Measurements from ENCODE around the gene REG1A.

The REG1A gene

DNA sequence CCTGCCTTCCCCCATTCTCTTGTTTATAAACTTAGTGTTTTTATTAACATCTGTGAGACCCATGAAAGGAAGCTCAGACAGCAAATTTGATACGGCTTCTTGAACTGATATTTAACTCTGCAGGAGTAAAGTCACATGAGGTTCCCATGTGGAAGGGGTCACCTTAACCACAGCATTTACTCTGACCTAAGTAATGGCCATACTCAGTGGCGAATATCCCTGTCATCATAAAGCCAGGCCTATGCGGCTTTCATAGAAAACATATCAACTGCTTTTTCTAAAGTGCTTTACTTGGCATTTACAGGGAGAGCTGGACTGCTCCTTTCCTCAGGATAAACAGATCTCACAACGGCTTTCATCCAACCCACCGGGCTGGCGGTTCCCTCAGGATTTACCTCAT, 9.0 kb downstream of the REG1A start:
- Histone ChIP-seq H3K4me1 (ENCODE audit: control insufficient read depth, low read depth, low read length) (no peaks in the 10 kb centered on the region), H3K27ac (ENCODE audit: low read length) (no peak overlapping the region), H3K36me3 (ENCODE audit: control insufficient read depth, low read depth, low read length) (no peaks in the 10 kb centered on the region), H3K9me3 (ENCODE audit: control insufficient read depth, low read depth, low read length) (no peaks in the 10 kb centered on the region), H3K9ac (ENCODE audit: low read length) (no peak overlapping the region), H3K27me3 (ENCODE audit: control insufficient read depth, insufficient read depth, low read length) (no peaks in the 10 kb centered on the region), H3K4me3 (ENCODE audit: low read length) (no peak overlapping the region)

DNA sequence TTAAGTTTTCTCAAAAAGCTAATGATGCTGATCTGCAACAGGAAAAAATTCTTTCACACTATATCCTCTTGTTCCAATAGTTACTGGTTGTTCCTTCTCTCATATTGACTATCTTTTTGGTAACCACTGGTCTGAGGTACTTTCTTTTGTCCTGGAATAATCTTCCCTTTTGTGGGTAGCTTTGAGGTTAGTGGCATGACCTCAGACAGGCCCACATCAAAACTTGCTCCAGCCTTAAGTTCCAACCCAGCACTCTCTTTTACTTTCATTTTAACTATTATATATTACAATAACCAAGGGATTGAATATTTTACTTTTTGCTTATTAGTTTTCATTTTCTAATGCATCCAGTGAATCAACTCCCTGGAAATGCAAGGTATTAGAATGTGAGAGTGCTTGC, 9.5 kb downstream of the REG1A start:
- no peak overlapping the region for H3K4me3 ChIP-seq (ENCODE audit: low read length)
- no peaks in the 10 kb centered on the region for H3K9me3 ChIP-seq (ENCODE audit: control insufficient read depth, low read depth, low read length)
- H3K4me1 ChIP-seq (ENCODE audit: control insufficient read depth, low read depth, low read length) = no peaks in the 10 kb centered on the region
- H3K27ac ChIP-seq (ENCODE audit: low read length) = no peak overlapping the region
- no peak overlapping the region for H3K9ac ChIP-seq (ENCODE audit: low read length)
- H3K27me3 ChIP-seq (ENCODE audit: control insufficient read depth, insufficient read depth, low read length) = no peaks in the 10 kb centered on the region
- no peaks in the 10 kb centered on the region for H3K36me3 ChIP-seq (ENCODE audit: control insufficient read depth, low read depth, low read length)

GRCh38 chr2:79131687-79132086, 11.4 kb downstream of the REG1A start:
- Histone ChIP-seq H3K27ac (ENCODE audit: low read length) (no peak overlapping the region), H3K9ac (ENCODE audit: low read length) (no peak overlapping the region), H3K27me3 (ENCODE audit: control insufficient read depth, insufficient read depth, low read length) (no peaks in the 10 kb centered on the region), H3K4me1 (ENCODE audit: control insufficient read depth, low read depth, low read length) (no peaks in the 10 kb centered on the region), H3K36me3 (ENCODE audit: control insufficient read depth, low read depth, low read length) (no peaks in the 10 kb centered on the region), H3K9me3 (ENCODE audit: control insufficient read depth, low read depth, low read length) (no peaks in the 10 kb centered on the region), H3K4me3 (ENCODE audit: low read length) (no peak overlapping the region)

GRCh38 chr2:79138385-79138784, 18.1 kb downstream of the REG1A start:
- no peak overlapping the region for H3K27ac ChIP-seq (ENCODE audit: low read length)
- no peaks in the 10 kb centered on the region for H3K27me3 ChIP-seq (ENCODE audit: control insufficient read depth, insufficient read depth, low read length)
- no peaks in the 10 kb centered on the region for H3K36me3 ChIP-seq (ENCODE audit: control insufficient read depth, low read depth, low read length)
- H3K4me3 ChIP-seq (ENCODE audit: low read length) = no peak overlapping the region
- no peak overlapping the region for H3K9ac ChIP-seq (ENCODE audit: low read length)
- no peaks in the 10 kb centered on the region for H3K4me1 ChIP-seq (ENCODE audit: control insufficient read depth, low read depth, low read length)
- no peaks in the 10 kb centered on the region for H3K9me3 ChIP-seq (ENCODE audit: control insufficient read depth, low read depth, low read length)

DNA sequence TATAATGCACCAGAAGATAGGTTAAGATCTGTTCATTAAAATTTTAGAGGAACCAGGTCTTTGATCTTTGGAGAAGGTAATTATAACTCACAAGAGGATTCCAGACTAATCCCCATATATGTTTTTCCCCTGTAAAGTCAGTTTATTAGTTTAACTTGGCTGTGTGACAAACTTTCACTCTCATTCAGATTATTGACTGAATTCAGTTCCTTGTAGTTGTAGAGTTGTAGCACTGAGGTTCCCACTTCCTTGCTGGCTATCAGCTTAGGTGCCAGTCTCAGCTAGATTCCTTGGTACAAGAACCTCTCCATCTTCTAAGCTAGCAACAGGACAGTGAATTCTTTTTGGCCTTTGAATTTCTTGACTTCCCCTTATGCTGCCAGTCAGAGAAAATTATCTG, 19.1 kb downstream of the REG1A start:
- H3K4me3 ChIP-seq (ENCODE audit: low read length) = no peak overlapping the region
- no peak overlapping the region for H3K9ac ChIP-seq (ENCODE audit: low read length)
- no peaks in the 10 kb centered on the region for H3K36me3 ChIP-seq (ENCODE audit: control insufficient read depth, low read depth, low read length)
- no peaks in the 10 kb centered on the region for H3K27me3 ChIP-seq (ENCODE audit: control insufficient read depth, insufficient read depth, low read length)
- no peaks in the 10 kb centered on the region for H3K9me3 ChIP-seq (ENCODE audit: control insufficient read depth, low read depth, low read length)
- H3K27ac ChIP-seq (ENCODE audit: low read length) = no peak overlapping the region
- H3K4me1 ChIP-seq (ENCODE audit: control insufficient read depth, low read depth, low read length) = no peaks in the 10 kb centered on the region

- Histone ChIP-seq H3K9ac (ENCODE audit: low read length) (no peak overlapping the region), H3K27me3 (ENCODE audit: control insufficient read depth, insufficient read depth, low read length) (no peaks in the 10 kb centered on the region), H3K9me3 (ENCODE audit: control insufficient read depth, low read depth, low read length) (no peaks in the 10 kb centered on the region), H3K4me3 (ENCODE audit: low read length) (no peak overlapping the region), H3K4me1 (ENCODE audit: control insufficient read depth, low read depth, low read length) (no peaks in the 10 kb centered on the region), H3K36me3 (ENCODE audit: control insufficient read depth, low read depth, low read length) (no peaks in the 10 kb centered on the region), H3K27ac (ENCODE audit: low read length) (no peak overlapping the region)
Observed at GRCh38 chr2:79155826-79156476, 35.7 kb downstream of the REG1A start.

GRCh38 chr2:79159030-79159429, 38.7 kb downstream of the REG1A start:
- Histone ChIP-seq H3K9me3 (ENCODE audit: control insufficient read depth, low read depth, low read length) (no peaks in the 10 kb centered on the region), H3K4me1 (ENCODE audit: control insufficient read depth, low read depth, low read length) (no peaks in the 10 kb centered on the region), H3K27ac (ENCODE audit: low read length) (no peak overlapping the region), H3K4me3 (ENCODE audit: low read length) (no peak overlapping the region), H3K27me3 (ENCODE audit: control insufficient read depth, insufficient read depth, low read length) (no peaks in the 10 kb centered on the region), H3K9ac (ENCODE audit: low read length) (no peak overlapping the region), H3K36me3 (ENCODE audit: control insufficient read depth, low read depth, low read length) (no peaks in the 10 kb centered on the region)

GRCh38 chr2:79159653-79160052, 39.4 kb downstream of the REG1A start, which contains the start of gene REG3A:
Gene REG3A, minus strand, starts transcription at chr2:79159753. Its CDS starts 348 bp downstream, at chr2:79159405.
- no peak within 1 kb of the TSS for H3K9ac ChIP-seq (ENCODE audit: low read length)
- no peaks in the 10 kb centered on the region for H3K4me1 ChIP-seq (ENCODE audit: control insufficient read depth, low read depth, low read length)
- H3K9me3 ChIP-seq (ENCODE audit: control insufficient read depth, low read depth, low read length) = no peaks in the 10 kb centered on the region
- H3K36me3 ChIP-seq (ENCODE audit: control insufficient read depth, low read depth, low read length) = no peaks in the 10 kb centered on the region
- no peaks in the 10 kb centered on the region for H3K27me3 ChIP-seq (ENCODE audit: control insufficient read depth, insufficient read depth, low read length)
- H3K4me3 ChIP-seq (ENCODE audit: low read length) = no peak within 1 kb of the TSS
- H3K27ac ChIP-seq (ENCODE audit: low read length) = no peak within 1 kb of the TSS

- H3K36me3 ChIP-seq (ENCODE audit: control insufficient read depth, low read depth, low read length) = no peaks in the 10 kb centered on the region
- H3K4me3 ChIP-seq (ENCODE audit: low read length) = no peak overlapping the region
- H3K9ac ChIP-seq (ENCODE audit: low read length) = no peak overlapping the region
- no peaks in the 10 kb centered on the region for H3K9me3 ChIP-seq (ENCODE audit: control insufficient read depth, low read depth, low read length)
- H3K4me1 ChIP-seq (ENCODE audit: control insufficient read depth, low read depth, low read length) = no peaks in the 10 kb centered on the region
- no peaks in the 10 kb centered on the region for H3K27me3 ChIP-seq (ENCODE audit: control insufficient read depth, insufficient read depth, low read length)
- H3K27ac ChIP-seq (ENCODE audit: low read length) = no peak overlapping the region
Observed at GRCh38 chr2:79162132-79162531, 41.8 kb downstream of the REG1A start.

- no peaks in the 10 kb centered on the region for H3K36me3 ChIP-seq (ENCODE audit: control insufficient read depth, low read depth, low read length)
- H3K9ac ChIP-seq (ENCODE audit: low read length) = no peak overlapping the region
- no peaks in the 10 kb centered on the region for H3K9me3 ChIP-seq (ENCODE audit: control insufficient read depth, low read depth, low read length)
- H3K4me3 ChIP-seq (ENCODE audit: low read length) = no peak overlapping the region
- H3K27me3 ChIP-seq (ENCODE audit: control insufficient read depth, insufficient read depth, low read length) = no peaks in the 10 kb centered on the region
- no peak overlapping the region for H3K27ac ChIP-seq (ENCODE audit: low read length)
- no peaks in the 10 kb centered on the region for H3K4me1 ChIP-seq (ENCODE audit: control insufficient read depth, low read depth, low read length)
Observed at GRCh38 chr2:79162801-79163200, 42.5 kb downstream of the REG1A start.

GRCh38 chr2:79171348-79171958, 51.2 kb downstream of the REG1A start:
- no peak overlapping the region for H3K9ac ChIP-seq (ENCODE audit: low read length)
- no peaks in the 10 kb centered on the region for H3K9me3 ChIP-seq (ENCODE audit: control insufficient read depth, low read depth, low read length)
- H3K27ac ChIP-seq (ENCODE audit: low read length) = no peak overlapping the region
- H3K36me3 ChIP-seq (ENCODE audit: control insufficient read depth, low read depth, low read length) = no peaks in the 10 kb centered on the region
- H3K4me3 ChIP-seq (ENCODE audit: low read length) = no peak overlapping the region
- H3K27me3 ChIP-seq (ENCODE audit: control insufficient read depth, insufficient read depth, low read length) = no peaks in the 10 kb centered on the region
- no peaks in the 10 kb centered on the region for H3K4me1 ChIP-seq (ENCODE audit: control insufficient read depth, low read depth, low read length)
